Measurements from ENCODE around the gene MTMR12.

DNA sequence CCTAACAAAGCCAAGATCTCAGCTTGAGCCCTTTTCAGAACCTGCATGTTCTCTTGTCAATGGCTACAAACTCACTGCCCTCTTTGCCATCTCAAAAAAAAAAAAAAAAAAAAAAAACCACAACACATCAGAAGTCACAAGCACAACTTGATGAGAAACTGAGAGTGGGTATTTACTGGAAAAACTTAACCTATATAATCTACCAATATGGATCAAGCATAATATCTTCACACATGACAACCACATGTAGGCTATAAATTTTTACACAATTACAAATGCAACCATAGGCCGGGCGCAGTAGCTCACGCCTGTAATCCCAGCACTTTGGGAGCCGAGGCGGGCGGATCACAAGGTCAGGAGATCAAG is 9.0 kb downstream of the MTMR12 start:
- no peak for TF ChIP-seq POLR2A (IDR thresholded peaks at IDR 0.05)
- TF ChIP-seq, protein P1, sequence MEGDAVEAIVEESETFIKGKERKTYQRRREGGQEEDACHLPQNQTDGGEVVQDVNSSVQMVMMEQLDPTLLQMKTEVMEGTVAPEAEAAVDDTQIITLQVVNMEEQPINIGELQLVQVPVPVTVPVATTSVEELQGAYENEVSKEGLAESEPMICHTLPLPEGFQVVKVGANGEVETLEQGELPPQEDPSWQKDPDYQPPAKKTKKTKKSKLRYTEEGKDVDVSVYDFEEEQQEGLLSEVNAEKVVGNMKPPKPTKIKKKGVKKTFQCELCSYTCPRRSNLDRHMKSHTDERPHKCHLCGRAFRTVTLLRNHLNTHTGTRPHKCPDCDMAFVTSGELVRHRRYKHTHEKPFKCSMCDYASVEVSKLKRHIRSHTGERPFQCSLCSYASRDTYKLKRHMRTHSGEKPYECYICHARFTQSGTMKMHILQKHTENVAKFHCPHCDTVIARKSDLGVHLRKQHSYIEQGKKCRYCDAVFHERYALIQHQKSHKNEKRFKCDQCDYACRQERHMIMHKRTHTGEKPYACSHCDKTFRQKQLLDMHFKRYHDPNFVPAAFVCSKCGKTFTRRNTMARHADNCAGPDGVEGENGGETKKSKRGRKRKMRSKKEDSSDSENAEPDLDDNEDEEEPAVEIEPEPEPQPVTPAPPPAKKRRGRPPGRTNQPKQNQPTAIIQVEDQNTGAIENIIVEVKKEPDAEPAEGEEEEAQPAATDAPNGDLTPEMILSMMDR (IDR thresholded peaks at IDR 0.05 in 8 of 11, conservative IDR thresholded peaks at IDR 0.05 in 3 of 11), result no peak
